GM20000 (cell line): ENCODE results near the gene PFKP.

Experiments
- DNase-seq: peaks from one replicate; pipeline ENCODE4 v3.0.0; 2012; ENCODE audit warnings: low spot score
- CTCF ChIP-seq: IDR thresholded peaks from 2 replicates; pipeline ENCODE4 v1.5.1; 2012; ENCODE audit warnings: mild to moderate bottlenecking, control low read depth; ENCODE audit errors: extremely low read depth, missing control alignments

Gene PFKP

GRCh38 chr10:3067118-3067858 lies at the start of gene PFKP:
PFKP (plus strand) TSS chr10:3067548; CDS start chr10:3067596, 48 bp downstream.
- peak; percentile 92 for DNase-seq
- no peak for TF ChIP-seq CTCF

GRCh38 chr10:3018247-3018646 lies 49.1 kb upstream of the PFKP start:
- no peak for DNase-seq
- no peak for TF ChIP-seq CTCF

- no peak for TF ChIP-seq CTCF
Observed at GRCh38 chr10:3020311-3020710, 47.0 kb upstream of the PFKP start.

GRCh38 chr10:3020881-3021280 lies 46.5 kb upstream of the PFKP start:
- no peak for DNase-seq
- no peak for TF ChIP-seq CTCF

More at GRCh38 chr10:3020311-3020710, 47.0 kb upstream of the PFKP start:
- no peak for DNase-seq

- no peak for TF ChIP-seq CTCF
Observed at GRCh38 chr10:3022027-3022426, 45.3 kb upstream of the PFKP start.

GRCh38 chr10:3023892-3024291 lies 43.5 kb upstream of the PFKP start:
- no peak for DNase-seq
- TF ChIP-seq CTCF: no peak

More at GRCh38 chr10:3022027-3022426, 45.3 kb upstream of the PFKP start:
- DNase-seq: no peak

GRCh38 chr10:3025026-3025683 lies 42.2 kb upstream of the PFKP start:
- no peak for DNase-seq

More at GRCh38 chr10:3025026-3025683, 42.2 kb upstream of the PFKP start:
- no peak for TF ChIP-seq CTCF
